GM21737 (cell line): ENCODE results near the gene UTF1.
"Not testable (repeated sequence)": the region's sequence is repeated elsewhere in the genome, so short reads cannot be mapped to it uniquely, and the experiment has no call there.

Experiments
- ATAC-seq: cut with Tn5 transposase; IDR thresholded peaks from one replicate; pipeline ENCODE4 v1.9.1; 2021; ENCODE audit warnings: mild to moderate bottlenecking, moderate library complexity; ENCODE audit not compliant: unreplicated experiment

The UTF1 gene

DNA sequence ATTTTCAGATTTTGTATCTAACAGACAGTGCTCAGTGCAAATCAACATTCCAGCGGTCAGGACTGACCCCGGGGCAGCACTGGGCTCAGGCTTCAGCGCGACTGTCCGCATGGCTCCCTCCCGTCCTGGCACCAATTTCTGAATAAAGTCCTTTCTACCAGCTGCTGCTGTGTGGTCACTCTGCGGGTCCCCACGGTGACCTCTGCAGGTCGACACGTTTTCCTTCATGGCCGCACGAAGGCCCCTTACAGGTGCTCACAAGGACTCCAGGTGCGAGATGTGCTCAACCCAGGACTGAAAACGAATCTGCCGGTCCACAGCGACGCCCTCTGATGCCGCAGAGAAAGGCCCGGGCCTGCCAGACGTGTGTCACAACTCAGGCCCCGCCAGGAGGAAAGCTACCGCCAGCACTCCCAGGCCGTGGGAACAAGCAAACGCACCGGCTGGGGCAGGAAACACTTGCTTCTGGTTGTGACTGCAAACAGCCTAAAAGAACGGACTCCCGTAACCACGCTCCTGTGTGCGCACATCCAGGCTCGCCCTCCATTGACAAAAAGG, 3.7 kb upstream of the UTF1 start:
- ATAC-seq = no peak

DNA sequence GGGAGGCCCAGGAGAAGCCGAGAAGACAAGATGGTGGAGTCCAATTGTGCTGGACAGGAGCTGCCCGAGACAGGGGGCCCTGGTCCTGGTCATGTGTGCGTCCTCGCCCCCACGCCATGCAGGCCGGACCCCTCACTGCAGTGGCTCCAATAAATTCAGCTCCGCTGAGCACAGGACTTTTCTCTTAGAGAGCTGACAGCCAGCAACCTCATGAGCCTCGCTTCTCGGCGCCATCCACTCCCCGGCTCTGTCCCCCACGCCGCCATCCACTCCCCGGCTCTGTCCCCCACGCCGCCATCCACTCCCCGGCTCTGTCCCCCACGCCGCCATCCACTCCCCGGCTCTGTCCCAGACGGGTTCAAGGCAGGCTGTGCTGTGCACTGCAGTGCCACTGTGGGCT, 2.8 kb upstream of the UTF1 start:
- no peak for ATAC-seq

DNA sequence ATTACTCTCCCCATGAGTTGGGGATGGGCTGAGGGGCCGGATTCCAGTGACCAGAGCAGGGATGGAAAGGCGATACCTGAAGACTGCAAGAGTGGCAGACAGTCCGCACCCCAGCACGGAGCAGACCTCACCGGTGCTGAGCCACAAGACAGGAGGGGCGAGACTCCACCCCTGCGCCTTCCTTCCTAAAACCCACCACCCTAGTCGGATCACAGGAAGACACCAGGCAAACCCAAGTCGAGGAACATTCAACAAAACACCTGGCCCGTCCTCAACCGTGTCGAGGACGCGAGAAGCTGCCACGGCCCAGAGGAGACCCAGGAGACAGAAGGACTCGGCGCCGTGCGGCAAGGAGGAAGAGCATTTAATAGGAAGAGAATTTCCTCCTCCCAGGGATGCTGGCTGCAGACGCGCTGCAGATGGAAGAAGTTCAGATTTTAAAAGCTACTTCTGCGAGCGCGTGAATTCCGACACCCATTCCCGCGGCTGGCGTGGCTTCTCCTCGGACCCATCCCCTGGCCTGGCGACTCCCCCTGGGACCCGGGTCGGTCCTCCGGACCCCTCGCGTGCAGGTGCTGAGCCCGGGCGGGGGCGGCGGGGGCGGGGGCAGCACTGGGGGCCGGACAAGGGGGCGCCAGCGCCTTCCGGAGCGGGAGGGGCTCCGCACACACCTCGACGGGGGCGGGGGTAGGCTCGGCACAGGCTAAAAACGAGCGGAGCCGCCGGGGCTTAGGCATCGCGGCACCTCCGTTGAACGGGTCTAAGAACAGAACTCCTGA, 563 bp upstream of the UTF1 start:
- ATAC-seq = no peak

DNA sequence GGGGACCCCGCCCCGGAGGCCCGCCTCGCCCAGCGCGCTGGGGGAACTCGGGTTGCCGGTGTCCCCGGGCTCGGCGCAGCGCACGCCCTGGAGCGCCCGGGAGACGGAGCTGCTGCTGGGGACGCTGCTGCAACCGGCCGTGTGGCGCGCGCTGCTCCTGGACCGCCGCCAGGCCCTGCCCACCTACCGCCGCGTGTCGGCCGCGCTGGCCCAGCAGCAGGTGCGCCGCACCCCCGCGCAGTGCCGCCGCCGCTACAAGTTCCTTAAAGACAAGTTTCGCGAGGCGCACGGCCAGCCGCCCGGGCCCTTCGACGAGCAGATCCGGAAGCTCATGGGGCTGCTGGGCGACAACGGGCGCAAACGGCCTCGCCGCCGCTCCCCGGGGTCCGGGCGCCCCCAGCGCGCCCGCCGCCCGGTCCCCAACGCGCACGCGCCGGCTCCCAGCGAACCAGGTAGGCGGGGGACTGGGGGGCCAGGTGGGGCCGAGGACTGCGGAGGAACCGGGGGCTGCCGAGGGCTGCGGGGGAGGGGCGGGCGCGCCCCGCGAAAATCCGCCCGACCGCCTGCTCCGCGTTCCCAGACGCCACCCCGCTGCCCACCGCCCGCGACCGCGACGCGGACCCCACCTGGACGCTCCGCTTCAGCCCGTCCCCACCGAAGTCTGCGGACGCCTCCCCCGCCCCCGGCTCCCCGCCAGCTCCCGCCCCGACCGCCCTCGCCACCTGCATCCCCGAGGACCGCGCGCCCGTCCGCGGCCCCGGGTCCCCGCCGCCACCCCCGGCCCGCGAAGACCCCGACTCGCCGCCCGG, 574 bp downstream of the UTF1 start:
- no peak for ATAC-seq

DNA sequence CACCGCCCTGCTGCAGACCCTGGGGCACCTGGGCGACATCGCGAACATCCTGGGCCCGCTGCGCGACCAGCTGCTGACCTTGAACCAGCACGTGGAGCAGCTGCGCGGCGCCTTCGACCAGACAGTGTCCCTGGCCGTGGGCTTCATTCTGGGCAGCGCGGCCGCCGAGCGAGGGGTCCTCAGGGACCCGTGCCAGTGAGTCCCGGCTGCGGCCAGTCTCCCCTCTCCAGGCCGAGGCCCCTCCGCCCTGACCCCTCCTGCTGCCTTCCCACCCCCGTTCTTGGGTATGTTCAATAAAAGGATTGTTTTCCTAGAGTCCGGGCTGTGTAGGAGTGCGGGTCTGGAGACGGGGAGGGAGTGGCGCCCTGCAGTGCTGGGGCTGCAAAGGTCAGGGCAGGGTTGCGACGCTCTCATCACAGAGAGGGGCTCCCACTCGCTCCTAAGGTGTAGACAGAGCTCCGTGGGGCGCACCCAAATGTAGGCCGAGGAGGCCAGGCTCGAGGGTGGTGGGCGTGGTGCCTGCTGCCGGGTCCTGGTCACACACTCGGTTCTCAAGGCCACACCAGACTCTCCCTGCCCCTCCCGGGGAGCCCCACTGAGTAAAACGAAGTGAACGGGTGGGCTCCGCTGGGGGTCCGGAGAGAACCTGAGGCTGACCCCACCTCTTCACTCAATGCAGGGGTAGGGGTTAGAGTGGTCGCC, 1.4 kb downstream of the UTF1 start:
- ATAC-seq = no peak

DNA sequence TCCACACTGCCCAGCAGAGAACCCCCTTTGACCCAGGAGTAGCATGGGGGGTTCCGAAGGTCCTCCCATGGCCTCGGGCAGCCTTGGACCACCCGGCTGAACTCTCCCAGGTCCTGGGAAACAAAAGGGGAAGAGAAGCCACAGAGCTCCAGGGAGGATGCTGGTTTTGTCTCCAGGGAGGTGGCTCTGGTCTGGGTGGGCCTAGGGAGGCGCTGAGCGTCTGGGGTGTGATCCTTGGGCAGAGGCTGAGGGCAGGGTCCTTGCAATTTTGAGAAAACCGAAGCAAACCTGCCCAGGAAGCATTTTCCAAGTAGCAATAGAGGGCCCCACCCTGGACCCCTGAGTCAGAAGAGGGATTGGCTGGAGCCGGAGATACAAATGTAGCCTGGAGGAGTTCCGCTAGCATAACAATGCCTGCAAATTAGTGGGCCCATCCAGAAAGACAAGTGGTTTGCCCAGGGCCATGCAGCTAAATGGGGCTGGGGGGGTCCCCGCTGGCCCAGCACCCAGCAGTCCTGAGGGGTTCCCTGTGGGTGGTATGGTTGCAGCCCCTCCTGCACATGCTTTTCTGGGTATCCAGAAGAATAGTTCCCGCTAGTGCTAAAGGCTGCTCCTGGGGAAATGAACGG, 2.0 kb downstream of the UTF1 start:
- no peak for ATAC-seq

DNA sequence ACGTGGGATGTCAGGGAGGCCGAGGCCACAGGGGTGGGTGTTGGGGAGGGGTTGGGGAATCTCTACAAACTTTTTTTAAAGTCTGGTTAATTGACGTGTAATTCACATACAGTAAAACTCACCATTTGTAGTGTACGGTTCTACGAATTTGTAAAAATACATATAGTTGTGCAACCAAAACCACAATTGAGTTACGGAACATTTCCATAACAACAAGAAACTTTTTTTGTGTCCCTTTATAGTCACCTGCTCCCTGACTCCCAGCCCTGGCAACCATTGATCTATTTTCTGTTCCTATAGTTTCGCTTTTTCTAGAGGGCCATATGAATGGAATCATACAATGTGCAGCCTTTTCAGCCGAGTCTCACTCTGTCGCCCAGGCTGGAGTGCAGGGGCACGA, 4.8 kb downstream of the UTF1 start:
- not testable (repeated sequence) for ATAC-seq

DNA sequence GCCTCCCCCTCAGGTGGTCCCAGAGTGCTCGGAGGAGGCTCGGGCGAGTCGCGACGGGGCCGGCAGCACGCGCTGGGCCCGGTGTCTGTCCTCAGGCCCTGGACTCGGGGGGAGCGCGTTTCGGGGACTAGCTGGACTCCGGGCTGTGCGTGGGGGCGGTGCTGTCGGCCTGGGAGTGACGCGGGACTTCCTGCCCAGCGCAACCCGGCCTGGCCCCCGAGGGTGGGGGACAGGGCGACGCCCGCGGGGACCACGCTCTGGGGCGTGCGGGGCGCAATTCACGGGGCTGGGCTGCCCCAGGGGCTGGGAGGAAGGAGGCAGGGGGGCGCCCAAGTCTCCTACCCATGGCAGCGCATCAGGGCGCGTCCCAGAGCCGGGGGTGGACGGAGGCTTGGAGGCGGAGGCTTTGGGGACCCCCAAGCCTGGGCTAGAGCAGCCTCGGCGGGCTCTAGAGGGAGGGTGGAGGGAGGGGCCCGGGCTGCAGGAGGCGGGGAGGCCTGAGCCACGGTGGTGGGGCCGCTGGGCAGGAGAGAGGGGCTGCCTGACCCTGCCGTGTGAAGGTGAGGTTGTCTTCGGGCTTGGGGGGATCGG, 5.3 kb downstream of the UTF1 start:
- no peak for ATAC-seq

DNA sequence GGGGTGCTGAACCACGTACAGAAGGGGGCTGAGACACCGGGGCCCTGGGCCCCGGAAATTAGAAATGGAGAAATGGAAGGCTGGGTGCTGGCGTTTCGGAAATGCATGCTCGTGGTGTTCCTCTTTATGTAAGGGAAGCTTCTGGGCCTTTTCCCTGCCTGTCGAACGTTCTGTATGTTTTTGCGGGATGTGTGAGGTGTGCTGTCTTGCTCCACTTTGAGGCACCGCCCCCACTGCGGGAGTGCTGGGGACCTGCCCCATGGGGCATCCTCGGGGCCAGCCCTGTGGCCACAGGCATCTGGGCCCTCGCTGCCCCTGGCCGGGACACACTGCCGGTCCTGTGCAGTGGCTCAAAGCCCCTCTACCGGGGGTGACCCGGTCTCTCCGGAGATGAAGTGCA, 5.9 kb downstream of the UTF1 start:
- ATAC-seq = no peak

DNA sequence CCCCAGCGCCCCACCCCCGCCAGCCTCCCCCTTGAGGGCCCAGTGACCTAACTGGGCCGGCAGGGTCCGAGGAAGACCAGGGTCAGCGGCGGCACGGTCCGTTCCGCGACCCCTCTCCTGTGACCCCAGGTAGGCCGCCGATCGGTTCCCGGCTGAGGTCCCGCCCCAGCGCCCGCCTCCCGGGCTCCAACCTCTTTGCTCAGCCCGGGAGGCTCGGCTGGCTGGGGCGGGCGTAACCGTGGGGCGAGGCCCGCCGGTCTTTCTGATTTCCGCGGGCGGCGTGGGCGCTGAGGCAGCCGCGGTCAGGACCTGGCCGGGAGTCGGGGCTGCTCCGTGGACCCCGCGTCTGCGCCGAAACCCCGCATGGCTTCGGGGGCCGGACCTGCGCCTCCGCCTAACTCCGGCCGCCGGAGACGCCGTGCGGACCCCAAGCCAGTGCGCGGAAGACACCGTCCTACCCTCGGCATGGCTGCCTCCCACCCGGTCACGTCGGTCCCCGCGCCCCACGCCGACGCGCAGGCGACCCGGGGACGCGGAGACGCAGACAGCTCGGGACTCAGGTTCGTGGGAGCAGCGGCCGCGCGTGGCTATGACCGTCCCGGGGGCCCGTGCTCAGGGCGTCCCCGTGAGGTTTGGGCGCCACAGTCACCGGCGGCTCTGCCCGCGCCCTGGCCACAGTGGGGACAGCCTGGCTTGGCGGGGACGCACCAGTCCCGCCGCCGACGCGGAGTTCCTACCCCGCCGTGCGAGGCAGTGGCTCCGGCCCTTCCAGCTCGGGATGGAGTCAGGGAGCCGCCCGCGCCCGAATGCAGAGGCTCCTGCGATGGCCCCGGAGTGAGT, 6.6 kb downstream of the UTF1 start:
- ATAC-seq = no peak

DNA sequence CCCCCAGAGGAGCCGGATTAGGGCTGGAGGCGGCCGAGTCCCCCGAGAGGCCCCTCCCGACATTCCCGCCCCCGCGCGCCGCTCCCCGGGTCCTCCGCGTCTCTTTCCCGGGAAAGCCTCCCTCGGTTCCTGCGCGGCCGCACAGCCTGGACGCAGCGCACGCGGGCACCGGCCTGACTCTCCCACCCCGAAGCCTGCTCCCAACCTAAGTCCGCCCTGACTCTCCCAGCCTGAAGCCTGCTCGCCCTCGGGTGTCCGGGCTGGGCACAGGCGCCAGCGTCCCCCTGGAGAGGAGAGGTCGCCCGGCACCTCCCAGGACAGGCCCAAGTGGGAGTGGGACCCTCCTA, 7.2 kb downstream of the UTF1 start:
- no peak for ATAC-seq

DNA sequence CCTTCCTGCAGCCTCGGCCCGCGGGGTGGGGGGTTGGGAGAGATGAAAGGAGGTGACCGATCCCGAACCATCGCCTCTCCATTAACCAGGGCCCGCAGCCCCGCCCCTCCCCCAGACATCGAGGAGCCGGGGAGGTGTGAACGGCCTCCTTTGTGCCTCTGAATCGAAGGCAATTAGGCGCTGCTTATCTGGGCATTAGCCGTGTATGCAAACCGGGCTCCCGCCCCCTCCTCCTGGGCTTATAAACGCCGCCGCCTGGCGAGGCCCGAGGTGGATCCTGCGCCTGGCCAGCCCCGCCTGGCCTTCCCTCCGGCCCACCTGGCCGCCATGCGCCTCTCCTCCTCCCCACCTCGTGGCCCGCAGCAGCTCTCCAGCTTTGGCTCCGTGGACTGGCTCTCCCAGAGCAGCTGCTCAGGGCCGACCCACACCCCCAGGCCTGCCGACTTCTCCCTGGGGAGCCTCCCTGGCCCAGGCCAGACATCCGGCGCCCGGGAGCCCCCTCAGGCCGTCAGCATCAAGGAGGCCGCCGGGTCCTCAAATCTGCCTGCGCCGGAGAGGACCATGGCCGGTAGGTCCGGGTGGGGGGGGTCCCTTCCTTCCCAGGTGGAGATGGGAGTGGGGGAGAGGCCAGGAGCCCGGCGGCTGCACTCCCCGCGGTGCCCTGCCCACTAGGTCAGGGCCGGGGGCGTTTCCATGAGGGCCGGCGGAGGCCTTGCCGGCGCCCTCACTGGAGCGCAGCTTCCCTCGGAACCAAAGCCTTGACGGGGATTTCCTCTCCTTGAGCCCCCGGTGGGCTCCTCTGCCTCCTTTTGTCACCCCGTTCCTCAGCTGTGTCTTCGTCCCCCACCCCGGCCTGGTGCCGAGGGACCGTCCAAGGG, 7.8 kb downstream of the UTF1 start, which contains the start of gene VENTX:
TSS of gene VENTX (plus strand) at position 268 of the 878 bp plus-strand sequence. CDS start at position 328, 60 bp downstream.
- no peak for ATAC-seq

DNA sequence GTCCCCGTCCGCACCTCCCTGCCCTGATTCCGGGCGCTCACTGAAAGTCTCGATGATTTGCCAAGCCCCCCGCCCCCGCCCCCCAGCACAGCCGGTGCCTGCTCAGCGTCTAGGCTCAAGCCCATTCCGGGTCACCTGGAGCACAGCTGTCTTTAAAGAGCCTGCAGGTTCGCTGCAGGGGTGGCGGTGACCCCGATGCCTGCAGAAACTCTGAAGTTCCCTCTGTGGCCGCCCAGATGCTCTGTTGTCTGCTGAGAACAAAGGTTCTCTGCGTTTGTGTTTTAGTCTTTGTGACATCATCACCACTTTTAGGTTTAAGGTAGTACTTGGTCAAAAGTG, 8.4 kb downstream of the UTF1 start:
- no peak for ATAC-seq

DNA sequence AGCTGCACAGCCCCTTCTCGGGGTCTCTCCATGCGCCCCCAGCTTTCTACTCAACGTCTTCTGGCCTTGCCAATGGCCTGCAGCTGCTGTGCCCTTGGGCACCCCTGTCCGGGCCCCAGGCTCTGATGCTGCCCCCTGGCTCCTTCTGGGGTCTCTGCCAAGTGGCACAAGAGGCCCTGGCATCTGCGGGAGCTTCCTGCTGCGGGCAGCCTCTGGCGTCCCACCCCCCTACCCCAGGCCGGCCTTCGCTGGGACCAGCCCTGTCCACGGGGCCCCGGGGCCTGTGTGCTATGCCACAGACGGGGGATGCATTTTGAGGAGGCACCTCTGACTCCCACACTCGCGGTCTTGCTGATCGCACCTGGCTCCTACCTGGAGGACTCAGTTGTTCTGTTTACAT, 10.0 kb downstream of the UTF1 start:
- ATAC-seq = no peak

DNA sequence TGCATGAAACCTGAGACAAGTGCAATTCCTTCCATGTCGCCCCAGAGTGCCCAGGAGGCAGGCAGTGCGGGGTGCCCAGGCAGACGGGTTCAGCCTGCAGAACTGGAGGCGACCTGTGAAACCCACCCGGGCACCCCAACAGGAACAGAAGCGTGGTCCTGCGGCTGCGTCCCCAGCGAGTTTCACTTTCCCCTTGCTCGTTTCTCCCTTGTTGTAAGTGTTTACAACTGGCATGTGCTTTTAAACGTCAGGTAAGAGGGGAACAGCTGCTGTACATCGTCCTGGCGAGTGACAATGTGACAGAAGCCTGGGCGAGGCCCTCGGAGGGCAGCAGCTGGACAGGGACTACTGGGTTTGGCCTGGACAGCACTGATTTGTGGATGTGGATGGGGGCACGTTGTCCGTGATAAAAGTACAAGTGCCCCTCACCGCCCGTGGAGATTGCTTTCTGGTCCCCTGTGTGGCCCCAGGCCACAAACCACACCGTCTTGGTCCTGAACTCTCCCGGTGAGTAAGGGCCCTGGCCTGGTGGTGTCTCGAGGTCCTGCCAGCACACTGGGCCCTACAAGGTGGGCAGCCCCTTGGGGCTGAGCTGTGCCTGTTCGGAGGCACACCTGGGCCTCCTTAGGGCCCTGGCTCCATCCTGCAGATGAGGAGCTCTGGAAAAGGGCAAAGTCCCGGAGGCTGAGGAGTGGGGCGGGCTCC, 11.6 kb downstream of the UTF1 start:
- no peak for ATAC-seq

DNA sequence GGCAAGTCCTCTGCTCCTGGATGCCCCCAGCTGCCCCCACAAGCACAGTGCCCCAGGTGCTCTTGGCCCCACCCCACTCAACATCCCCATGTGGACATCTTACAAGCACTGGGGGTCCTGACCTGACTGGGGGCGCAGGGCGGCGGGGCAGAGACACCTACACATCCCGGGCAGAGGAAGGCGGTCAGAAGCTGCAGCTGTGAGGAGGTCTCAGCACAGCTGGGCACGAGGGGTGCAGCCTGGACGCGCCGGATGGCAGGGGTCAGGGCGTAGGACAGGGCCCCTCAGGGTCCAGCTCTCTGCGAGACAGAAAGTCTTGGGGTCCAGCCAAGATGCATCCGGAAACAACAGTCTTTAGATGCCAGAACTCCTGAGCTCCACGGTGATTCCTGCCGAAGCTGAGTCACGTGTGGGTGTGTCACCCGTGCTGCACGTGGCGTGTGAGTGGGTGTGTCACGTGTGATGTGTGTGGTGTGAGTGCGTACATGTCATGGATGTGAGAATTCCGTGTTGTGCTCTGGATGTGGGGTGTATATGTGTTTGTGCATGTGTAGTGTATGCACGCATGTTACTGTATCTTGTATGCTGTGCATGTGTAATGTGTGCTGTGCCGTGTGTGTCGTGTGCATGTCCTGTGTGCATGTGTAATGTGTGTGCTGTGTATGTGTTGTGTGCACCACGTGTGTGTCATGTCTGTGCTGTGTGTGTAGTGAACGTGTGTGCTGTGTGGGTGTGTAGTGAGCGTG, 12.8 kb downstream of the UTF1 start:
- no peak for ATAC-seq

DNA sequence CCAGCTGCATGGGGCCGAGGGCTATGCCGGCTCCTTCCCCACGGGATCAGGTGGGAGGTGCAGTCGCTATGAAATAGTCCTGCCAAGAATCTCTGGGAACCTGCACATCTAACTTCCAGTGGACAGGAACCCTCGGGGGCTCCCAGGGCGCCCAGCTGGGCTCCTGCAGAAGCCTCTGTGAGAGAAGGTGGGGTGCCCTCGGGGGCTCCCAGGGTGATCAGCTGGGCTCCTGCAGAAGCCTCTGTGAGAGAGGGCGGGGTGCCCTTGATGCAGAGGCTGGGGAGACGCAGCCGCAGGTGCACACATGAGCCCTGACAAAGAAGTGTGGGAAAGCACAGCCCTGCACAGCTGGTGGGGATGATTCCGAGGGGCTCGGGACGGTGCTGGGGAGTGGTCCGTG, 13.6 kb downstream of the UTF1 start:
- ATAC-seq = no peak
